DND-41 (cell line): ENCODE results near the gene IMPDH1.

Experiments used
- CTCF ChIP-seq: IDR thresholded peaks from 2 replicates; pipeline ENCODE4 v1.5.1; 2012; ENCODE audit warnings: borderline replicate concordance, low read length, moderate library complexity, mild to moderate bottlenecking; ENCODE audit not compliant: poor library complexity, severe bottlenecking; ENCODE audit errors: extremely low read depth
- EZH2 ChIP-seq: IDR thresholded peaks from 3 replicates; pipeline ENCODE4 v1.6.1; 2012; ENCODE audit warnings: borderline replicate concordance, low read depth, mild to moderate bottlenecking, moderate library complexity, low read length, inconsistent platforms; ENCODE audit not compliant: severe bottlenecking

- no peak for TF ChIP-seq CTCF
- TF ChIP-seq EZH2: no peak
Measured at GRCh38 chr7:128431221-128431620, 21.4 kb upstream of the IMPDH1 start.
